HUES64 (cell line): Measurements from ENCODE around the gene SKP1.

Source experiments
- H3K27ac ChIP-seq: 2 replicates; pipeline ENCODE4 v1.7.0; 2013; ENCODE audit warnings: low read depth, low read length, inconsistent platforms
- H3K27me3 ChIP-seq: 2 replicates; pipeline ENCODE4 v1.6.1; 2013; ENCODE audit warnings: mild to moderate bottlenecking, low read length; ENCODE audit not compliant: insufficient read depth
- H3K36me3 ChIP-seq: 2 replicates; pipeline ENCODE4 v1.6.1; 2013; ENCODE audit warnings: mild to moderate bottlenecking, low read length; ENCODE audit not compliant: insufficient read depth
- H3K4me1 ChIP-seq: 2 replicates; pipeline ENCODE4 v1.6.1; 2013; ENCODE audit warnings: mild to moderate bottlenecking, low read length, moderate library complexity; ENCODE audit not compliant: insufficient read depth
- H3K4me3 ChIP-seq: 2 replicates; pipeline ENCODE4 v1.5.1; 2013; ENCODE audit warnings: mild to moderate bottlenecking, low read length, moderate library complexity
- H3K9ac ChIP-seq: 2 replicates; pipeline ENCODE4 v1.6.1; 2013; ENCODE audit warnings: mild to moderate bottlenecking, low read depth, low read length
- H3K9me3 ChIP-seq: 2 replicates; pipeline ENCODE4 v1.6.1; 2013; ENCODE audit warnings: low read depth, low read length; ENCODE audit not compliant: insufficient read depth
- WGBS: fragments of 150-250, 120-280 bp; methylation state at CpG from one replicate; pipeline ENCODE4 v1.1.7; 2013; ENCODE audit warnings: missing lambda C conversion rate; 5-methylcytosine and 5-hydroxymethylcytosine counted together

SKP1 gene

DNA sequence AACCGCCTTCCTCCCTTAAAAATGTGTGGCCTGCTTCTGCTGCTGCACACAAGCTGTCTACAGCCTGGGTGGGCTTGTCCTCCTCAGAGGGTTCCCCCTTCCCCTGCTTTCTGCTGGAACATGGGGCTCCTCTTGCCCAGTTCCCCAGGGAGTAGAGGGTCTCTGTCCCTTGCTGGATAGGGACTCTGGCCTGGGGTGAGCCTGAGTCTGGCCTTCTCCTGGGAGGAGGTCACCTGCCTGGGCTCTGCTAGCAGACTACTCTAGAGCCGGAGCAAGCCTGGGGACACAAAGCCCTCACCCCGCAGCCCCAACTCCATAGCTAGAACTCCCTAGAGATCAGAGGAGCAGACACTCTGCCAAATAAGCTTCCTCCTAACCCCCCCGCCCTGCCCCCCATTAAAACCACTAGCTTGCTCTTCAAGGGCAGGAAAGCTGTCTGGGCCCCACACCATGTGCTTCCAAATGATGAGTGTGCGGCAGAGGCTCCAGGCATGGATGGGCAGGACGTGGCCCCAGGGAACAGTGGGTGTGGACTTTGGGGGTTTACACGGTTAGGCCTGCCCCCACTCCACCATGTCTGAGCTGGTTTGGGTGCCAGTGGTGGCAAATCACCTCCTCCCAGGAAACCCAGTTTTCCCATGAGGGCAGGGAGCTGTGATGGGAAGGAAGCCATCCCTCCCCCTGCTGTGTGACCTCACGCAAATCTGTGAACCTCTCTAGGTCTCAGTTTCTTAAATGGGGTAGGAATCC is 52.3 kb downstream of the SKP1 start:
- no peaks in the 10 kb centered on the region for H3K9me3 ChIP-seq
- no peak overlapping the region for H3K4me3 ChIP-seq
- no peaks in the 10 kb centered on the region for H3K4me1 ChIP-seq
- H3K36me3 ChIP-seq, result 0 out of 2 replicates have a peak, but pooled peaks cover 3% of the 10 kb centered on the region
- H3K27me3 ChIP-seq, result no peaks in the 10 kb centered on the region
- WGBS, result 92% methylated on average over 8 of the region's 8 CpGs
- no peak overlapping the region for H3K27ac ChIP-seq
- no peak overlapping the region for H3K9ac ChIP-seq

DNA sequence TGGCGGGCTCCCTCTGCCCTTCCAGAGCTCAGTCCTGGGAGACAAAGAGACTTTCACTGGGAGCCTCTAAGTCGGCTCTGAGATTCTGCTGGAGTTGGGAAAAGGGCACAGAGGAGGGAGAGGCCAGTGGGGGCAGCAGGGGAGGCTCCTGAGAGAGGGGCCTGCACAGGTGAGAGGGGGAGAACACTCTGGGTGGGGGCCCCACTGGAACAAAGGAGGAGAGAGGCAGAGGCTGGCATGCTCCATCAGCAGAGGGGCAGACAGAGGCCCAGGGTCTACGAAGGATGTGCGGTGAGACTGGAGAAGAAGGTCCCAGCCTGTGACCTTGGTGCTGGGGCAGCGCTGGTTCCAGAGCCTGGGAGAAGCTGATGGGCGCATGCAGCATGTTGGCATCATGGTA is 53.4 kb downstream of the SKP1 start:
- WGBS, result 95% methylated on average over 6 of the region's 6 CpGs
- no peak overlapping the region for H3K4me3 ChIP-seq
- H3K4me1 ChIP-seq, result no peaks in the 10 kb centered on the region
- H3K27ac ChIP-seq, result no peak overlapping the region
- no peaks in the 10 kb centered on the region for H3K36me3 ChIP-seq
- no peak overlapping the region for H3K9ac ChIP-seq
- no peaks in the 10 kb centered on the region for H3K27me3 ChIP-seq
- no peaks in the 10 kb centered on the region for H3K9me3 ChIP-seq

DNA sequence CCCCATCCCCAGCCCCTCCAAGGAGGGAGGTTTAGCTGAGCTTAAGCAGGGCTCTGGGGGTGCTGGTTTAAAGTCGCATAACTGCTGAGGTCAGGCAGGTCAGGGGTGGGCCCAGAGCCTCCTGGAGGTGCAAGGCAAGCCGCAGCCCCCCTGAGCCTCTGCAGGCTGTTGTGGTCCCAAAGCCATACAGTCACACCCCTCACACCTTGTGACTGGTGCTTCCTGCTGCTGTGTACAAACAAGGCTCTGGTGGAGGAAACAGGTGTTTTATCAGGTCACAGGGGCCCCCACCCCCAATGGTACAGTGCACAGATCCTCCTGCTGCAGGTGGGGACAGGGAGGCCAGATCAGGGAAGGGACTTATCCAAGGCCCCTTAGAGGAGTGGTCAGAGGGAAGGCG is 54.2 kb downstream of the SKP1 start:
- no peak overlapping the region for H3K27ac ChIP-seq
- H3K4me1 ChIP-seq, result no peaks in the 10 kb centered on the region
- no peaks in the 10 kb centered on the region for H3K27me3 ChIP-seq
- no peaks in the 10 kb centered on the region for H3K9me3 ChIP-seq
- 91% methylated on average over 3 of the region's 3 CpGs for WGBS
- H3K36me3 ChIP-seq, result peaks cover under 1% of the 10 kb centered on the region; the same call in 1 of the 2 replicates
- H3K9ac ChIP-seq, result no peak overlapping the region
- no peak overlapping the region for H3K4me3 ChIP-seq

- H3K4me1 ChIP-seq, result 0 out of 2 replicates have a peak, but pooled peaks cover 4% of the 10 kb centered on the region
- H3K36me3 ChIP-seq, result peaks cover 9% of the 10 kb centered on the region; the same call in 1 of the 2 replicates
- WGBS, result 94% methylated on average over 17 of the region's 17 CpGs
- H3K9me3 ChIP-seq, result no peaks in the 10 kb centered on the region
- no peak overlapping the region for H3K9ac ChIP-seq
- no peak overlapping the region for H3K27ac ChIP-seq
- H3K27me3 ChIP-seq, result no peaks in the 10 kb centered on the region
- H3K4me3 ChIP-seq, result no peak overlapping the region
Measured at GRCh38 chr5:134120386-134121138, 56.2 kb downstream of the SKP1 start.

DNA sequence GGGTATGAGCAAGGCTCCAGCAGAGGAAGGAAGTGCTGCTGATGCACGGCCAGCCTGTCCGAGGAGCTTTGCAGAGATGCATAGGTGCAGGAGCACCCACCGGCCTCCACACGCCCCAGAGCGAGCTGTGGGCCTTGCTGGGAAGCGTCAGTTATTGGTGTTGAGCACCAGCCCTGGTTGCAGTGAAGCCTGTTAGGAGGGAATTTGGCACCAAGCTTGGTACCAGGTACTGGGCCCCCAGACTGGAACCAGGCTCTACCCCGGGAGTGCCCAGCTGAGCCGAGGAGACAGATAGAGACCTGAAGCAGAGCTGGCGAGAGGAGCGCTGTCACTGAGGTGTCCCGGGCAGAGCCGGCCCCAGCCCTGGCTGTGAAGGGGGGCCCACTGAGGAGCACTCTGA is 57.0 kb downstream of the SKP1 start:
- WGBS, result 96% methylated on average over 12 of the region's 12 CpGs
- Histone ChIP-seq H3K9me3 (no peaks in the 10 kb centered on the region), H3K27me3 (no peaks in the 10 kb centered on the region), H3K27ac (no peak overlapping the region), H3K36me3 (peaks cover 9% of the 10 kb centered on the region; the same call in 1 of the 2 replicates), H3K9ac (no peak overlapping the region), H3K4me1 (0 out of 2 replicates have a peak, but pooled peaks cover 4% of the 10 kb centered on the region), H3K4me3 (no peak overlapping the region)

DNA sequence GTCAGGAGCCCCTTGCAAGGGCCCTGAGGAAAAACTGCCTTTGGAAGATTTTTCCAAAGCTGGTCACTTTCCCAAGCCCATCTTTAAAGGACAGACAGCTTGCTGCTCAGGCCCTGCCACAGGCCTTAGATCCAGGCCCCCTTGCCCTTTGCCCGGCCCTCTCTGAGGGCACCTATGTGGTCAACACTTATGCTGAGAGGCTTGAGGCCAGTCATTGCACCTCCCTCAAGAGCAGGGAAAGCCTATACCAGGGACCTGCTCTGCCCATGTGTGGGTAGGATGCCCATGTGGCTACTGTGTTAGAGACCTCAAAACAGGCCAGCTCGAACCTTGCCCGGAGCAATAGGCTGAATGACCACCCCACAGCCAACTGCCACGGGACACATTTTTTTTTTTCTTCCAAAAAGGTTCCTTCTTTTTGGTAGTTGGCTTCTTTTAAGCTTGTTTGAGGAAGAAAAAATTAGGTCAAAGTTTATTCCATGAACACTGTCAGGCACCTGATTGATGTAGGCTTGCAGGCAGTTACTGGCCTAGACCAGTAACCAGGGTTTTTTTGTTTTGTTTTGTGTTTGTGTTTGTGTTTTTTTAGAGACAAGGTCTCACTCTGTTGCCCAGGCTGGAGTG is 58.4 kb downstream of the SKP1 start:
- Histone ChIP-seq H3K4me1 (peaks cover 7% of the 10 kb centered on the region; the same call in 1 of the 2 replicates), H3K9me3 (no peaks in the 10 kb centered on the region), H3K4me3 (no peak overlapping the region), H3K27ac (no peak overlapping the region), H3K36me3 (peaks cover 9% of the 10 kb centered on the region; the same call in 1 of the 2 replicates), H3K27me3 (peaks cover 8% of the 10 kb centered on the region), H3K9ac (no peak overlapping the region)
- WGBS, result 94% methylated on average over 4 of the region's 4 CpGs

DNA sequence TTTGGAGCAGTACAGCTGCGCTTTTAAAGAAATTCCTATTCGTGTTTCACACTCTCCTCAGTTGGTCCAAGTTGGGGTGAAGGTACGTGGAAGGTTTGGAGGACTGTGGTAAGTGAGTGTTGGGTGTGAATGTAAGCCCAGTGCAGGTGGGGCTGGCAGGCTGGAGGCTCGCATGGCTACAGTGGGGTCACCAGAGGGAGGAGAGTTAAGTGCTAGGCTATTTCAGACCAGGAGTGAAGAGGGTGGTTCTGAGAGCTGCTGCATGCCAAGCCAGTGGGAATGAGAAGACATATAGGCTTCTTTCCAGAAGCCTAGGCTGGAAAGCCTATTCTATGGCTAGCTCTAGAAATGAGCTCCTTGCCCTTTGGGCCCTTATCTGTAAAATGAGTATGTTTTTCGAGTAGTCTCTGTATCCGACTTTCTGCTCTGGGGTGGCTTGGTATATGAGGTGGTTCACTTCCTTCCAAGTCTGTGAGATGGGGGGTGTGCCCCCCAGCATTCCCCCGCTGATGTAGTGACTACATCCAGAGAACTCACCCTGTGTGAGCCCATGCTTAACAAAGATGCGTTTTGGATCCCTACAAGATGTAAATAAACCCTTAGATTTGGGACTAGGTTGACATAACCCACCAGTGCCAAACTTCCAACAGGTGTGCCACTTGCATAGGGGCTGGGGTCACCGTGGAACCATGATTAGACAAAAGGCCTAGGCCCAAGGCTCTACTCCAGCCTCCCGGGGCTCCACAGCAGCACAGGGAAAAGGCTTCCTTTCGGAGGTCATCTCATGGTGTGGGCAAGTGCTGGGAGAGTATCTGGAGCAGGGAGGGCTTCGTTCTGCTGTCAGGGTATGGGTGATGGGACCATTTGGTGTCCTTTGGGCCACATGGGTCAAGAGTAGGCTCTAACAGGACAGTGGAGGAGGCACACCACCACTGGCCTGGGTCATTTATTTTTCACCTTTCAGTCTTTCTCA is 59.7 kb downstream of the SKP1 start:
- Histone ChIP-seq H3K4me3 (no peak overlapping the region), H3K4me1 (peaks cover 7% of the 10 kb centered on the region; the same call in 1 of the 2 replicates), H3K36me3 (peaks cover 9% of the 10 kb centered on the region; the same call in 1 of the 2 replicates), H3K9ac (no peak overlapping the region), H3K27me3 (peaks cover 19% of the 10 kb centered on the region), H3K9me3 (no peaks in the 10 kb centered on the region), H3K27ac (no peak overlapping the region)
- WGBS, result 97% methylated on average over 12 of the region's 12 CpGs

GRCh38 chr5:134116286-134116685 is 60.5 kb downstream of the SKP1 start:
- Histone ChIP-seq H3K36me3 (peaks cover 9% of the 10 kb centered on the region; the same call in 1 of the 2 replicates), H3K9ac (no peak overlapping the region), H3K4me1 (peaks cover 7% of the 10 kb centered on the region; the same call in 1 of the 2 replicates), H3K27me3 (peaks cover 27% of the 10 kb centered on the region), H3K27ac (no peak overlapping the region), H3K4me3 (no peak overlapping the region), H3K9me3 (no peaks in the 10 kb centered on the region)
- WGBS, result 93% methylated on average over 10 of the region's 10 CpGs

DNA sequence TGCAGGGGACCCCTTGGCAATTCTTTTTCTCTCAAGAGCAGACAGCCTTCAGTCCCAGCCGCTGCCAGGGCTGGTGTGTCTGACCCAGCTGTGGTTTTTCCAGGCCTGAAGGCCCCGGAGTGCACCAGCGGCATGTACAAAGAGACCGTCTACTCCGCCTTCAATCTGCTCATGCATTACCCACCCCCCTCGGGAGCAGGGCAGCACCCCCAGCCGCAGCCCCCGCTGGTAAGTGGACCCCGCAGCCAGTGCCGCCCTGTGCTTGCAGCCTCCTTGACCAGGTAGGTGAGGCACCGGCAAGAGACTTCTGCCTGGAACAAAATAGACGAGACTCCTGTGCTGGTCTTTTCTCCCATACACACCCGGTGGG is 61.0 kb downstream of the SKP1 start:
- H3K36me3 ChIP-seq, result peaks cover 9% of the 10 kb centered on the region; the same call in 1 of the 2 replicates
- no peak overlapping the region for H3K9ac ChIP-seq
- peak overlapping the region; percentile 8; the same call in 1 of the 2 replicates for H3K27ac ChIP-seq
- peaks cover 27% of the 10 kb centered on the region for H3K27me3 ChIP-seq
- peak overlapping the region; percentile 75 for H3K4me3 ChIP-seq
- peaks cover 7% of the 10 kb centered on the region; the same call in 1 of the 2 replicates for H3K4me1 ChIP-seq
- WGBS, result 69% methylated on average over 13 of the region's 13 CpGs
- no peaks in the 10 kb centered on the region for H3K9me3 ChIP-seq
